Calu3 (cell line): Measurements from ENCODE around the gene IQCN. TPM values are rescaled to one million over a fixed set of nuclear protein-coding genes. Genes with fewer than 3 reads are reported as not detected.

ENCODE experiments used
- BruUV-seq: library from RNA; stranded (reverse); fragments of 400-500 nt; replicated peaks from 2 replicates; lab custom pipeline; 2021; lab: Mats Ljungman, UMichigan
- CTCF ChIA-PET: fragments of 300-600 bp; sonication (Branson Sonifier 250); formaldehyde crosslinking; loops from one replicate; lab custom pipeline; 2022; ENCODE audit warnings: antibody characterized with exemption; lab: Charles Lee
- DNase-seq: peaks from one replicate; pipeline ENCODE4 v3.0.0; 2022
- H3K27ac Mint-ChIP-seq: one replicate; pipeline ENCODE4 v1.8.0; 2022; ENCODE audit warnings: mixed read lengths; ENCODE audit not compliant: unreplicated experiment
- H3K27me3 Mint-ChIP-seq: one replicate; pipeline ENCODE4 v1.8.0; 2022; ENCODE audit warnings: mixed read lengths; ENCODE audit not compliant: unreplicated experiment
- H3K36me3 Mint-ChIP-seq: one replicate; pipeline ENCODE4 v1.8.0; 2022; ENCODE audit warnings: mild to moderate bottlenecking, moderate library complexity, mixed read lengths; ENCODE audit not compliant: insufficient read depth, unreplicated experiment
- H3K4me1 Mint-ChIP-seq: one replicate; pipeline ENCODE4 v1.8.0; 2022; ENCODE audit warnings: mild to moderate bottlenecking, low read depth, mixed read lengths; ENCODE audit not compliant: unreplicated experiment
- H3K4me3 Mint-ChIP-seq: one replicate; pipeline ENCODE4 v1.8.0; 2022; ENCODE audit warnings: mild to moderate bottlenecking, low read depth, moderate library complexity, mixed read lengths; ENCODE audit not compliant: unreplicated experiment
- H3K9me3 Mint-ChIP-seq: one replicate; pipeline ENCODE4 v1.8.0; 2022; ENCODE audit warnings: low read depth, mixed read lengths; ENCODE audit not compliant: unreplicated experiment
- CTCF ChIP-seq: fragments of 200-600 bp; IDR thresholded peaks from one replicate; pipeline ENCODE4 v1.8.0; 2022; ENCODE audit warnings: antibody characterized with exemption; ENCODE audit not compliant: unreplicated experiment
- intact Hi-C: fragments of 100-400 bp; cut with micrococcal nuclease; formaldehyde crosslinking; loops from one replicate; pipeline ENCODE4 v1.10.0; 2022; ENCODE audit not compliant: unreplicated experiment
- total RNA-seq: library from RNA; stranded (reverse); gene quantifications from 2 replicates; pipeline ENCODE4 v1.2.3, GENCODE V29; 2022

The IQCN gene
- total RNA-seq, 1 experiment from 2014 or later = 1.6 TPM

GRCh38 chr19:18298601-18299000 lies 24.3 kb upstream of the IQCN start:
- CTCF ChIA-PET = no interaction called here
- intact Hi-C loops = no loop called here
- no peak for TF ChIP-seq CTCF
- Mint-ChIP-seq H3K36me3 (peaks cover 9% of the 10 kb centered on the region), H3K27ac (no peak overlapping the region), H3K4me3 (no peak overlapping the region), H3K4me1 (peaks cover 5% of the 10 kb centered on the region), H3K27me3 (no peaks in the 10 kb centered on the region), H3K9me3 (no peaks in the 10 kb centered on the region)
- DNase-seq = no peak
- BruUV-seq = no TSS peak

GRCh38 chr19:18297308-18297707 lies 23.1 kb upstream of the IQCN start:
- intact Hi-C loops = no loop called here
- H3K27me3 Mint-ChIP-seq = no peaks in the 10 kb centered on the region
- DNase-seq = no peak
- peaks cover 6% of the 10 kb centered on the region for H3K36me3 Mint-ChIP-seq
- no peak for TF ChIP-seq CTCF
- H3K4me3 Mint-ChIP-seq = no peak overlapping the region
- H3K9me3 Mint-ChIP-seq = no peaks in the 10 kb centered on the region
- CTCF ChIA-PET = interaction anchor here (1.0 kb wide), 1 partner anchor 19 kb away, joined by 3 read pairs; no protein-coding TSS in a partner anchor
- no peak overlapping the region for H3K27ac Mint-ChIP-seq
- H3K4me1 Mint-ChIP-seq = peaks cover 9% of the 10 kb centered on the region
- BruUV-seq = no TSS peak

GRCh38 chr19:18295034-18295451 lies 20.8 kb upstream of the IQCN start:
- intact Hi-C loops = no loop called here
- no peak overlapping the region for H3K27ac Mint-ChIP-seq
- CTCF ChIA-PET = no interaction called here
- no peak overlapping the region for H3K4me3 Mint-ChIP-seq
- no peak for DNase-seq
- no peak for TF ChIP-seq CTCF
- H3K36me3 Mint-ChIP-seq = peaks cover 13% of the 10 kb centered on the region
- H3K4me1 Mint-ChIP-seq = peaks cover 18% of the 10 kb centered on the region
- H3K9me3 Mint-ChIP-seq = no peaks in the 10 kb centered on the region
- no peaks in the 10 kb centered on the region for H3K27me3 Mint-ChIP-seq
- no TSS peak for BruUV-seq

GRCh38 chr19:18294467-18294864 lies 20.2 kb upstream of the IQCN start:
- CTCF ChIA-PET = no interaction called here
- Mint-ChIP-seq H3K36me3 (peaks cover 13% of the 10 kb centered on the region), H3K27me3 (no peaks in the 10 kb centered on the region), H3K27ac (no peak overlapping the region), H3K4me1 (peaks cover 18% of the 10 kb centered on the region), H3K9me3 (no peaks in the 10 kb centered on the region), H3K4me3 (no peak overlapping the region)
- no peak for TF ChIP-seq CTCF
- BruUV-seq = no TSS peak
- no peak for DNase-seq
- intact Hi-C loops = no loop called here
